ENCODE measurements around the gene CUEDC1.
A peak's percentile ranks its signal among the peaks of the same experiment; 100 is the strongest.

The CUEDC1 gene

DNA sequence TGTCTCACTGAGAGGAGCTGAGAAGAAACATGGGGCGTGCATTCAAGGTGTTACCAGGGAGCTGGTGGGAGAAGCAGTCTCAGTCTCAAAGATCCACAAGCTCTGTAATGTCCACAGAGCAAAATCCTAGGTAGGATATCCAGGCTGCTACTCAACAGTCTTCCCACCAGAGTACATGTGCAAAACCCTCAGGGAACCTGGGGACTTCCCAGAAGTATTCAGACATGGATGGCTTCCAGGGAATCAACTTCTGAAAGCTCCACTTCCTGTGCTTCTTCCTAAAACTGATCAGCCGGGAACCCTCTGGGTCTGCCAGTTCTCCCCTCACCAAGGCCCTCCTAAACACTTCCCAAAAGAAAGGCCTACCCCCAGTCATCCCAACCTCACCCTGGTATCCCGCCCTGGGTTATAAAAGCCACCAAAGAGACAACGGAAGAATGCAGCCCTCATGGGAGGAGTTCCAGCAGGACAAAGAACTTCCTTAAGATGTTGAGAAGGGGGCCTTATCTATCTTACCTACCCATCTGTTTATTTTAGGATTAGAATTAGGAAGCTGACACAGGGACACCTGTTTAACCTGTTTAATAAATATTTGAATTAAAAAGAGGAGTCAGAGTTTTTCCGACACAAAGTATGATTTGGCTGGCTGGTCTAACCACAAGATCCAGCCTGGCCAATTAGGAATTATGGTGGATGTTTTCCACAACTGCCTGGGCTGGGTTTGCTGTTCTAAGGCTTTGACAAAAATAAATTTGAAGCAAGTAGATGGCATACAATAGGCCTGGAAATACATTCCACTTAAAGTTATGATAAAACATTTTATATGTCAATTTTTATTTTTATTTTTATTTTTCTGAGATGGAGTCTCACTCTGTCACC, 37.0 kb downstream of the CUEDC1 start:
- peak; percentile 27 for DNase-seq (ENCODE audit: low read depth)
- no peak overlapping the region for H3K4me3 ChIP-seq (ENCODE audit: low read length)
- TF ChIP-seq, protein P1, sequence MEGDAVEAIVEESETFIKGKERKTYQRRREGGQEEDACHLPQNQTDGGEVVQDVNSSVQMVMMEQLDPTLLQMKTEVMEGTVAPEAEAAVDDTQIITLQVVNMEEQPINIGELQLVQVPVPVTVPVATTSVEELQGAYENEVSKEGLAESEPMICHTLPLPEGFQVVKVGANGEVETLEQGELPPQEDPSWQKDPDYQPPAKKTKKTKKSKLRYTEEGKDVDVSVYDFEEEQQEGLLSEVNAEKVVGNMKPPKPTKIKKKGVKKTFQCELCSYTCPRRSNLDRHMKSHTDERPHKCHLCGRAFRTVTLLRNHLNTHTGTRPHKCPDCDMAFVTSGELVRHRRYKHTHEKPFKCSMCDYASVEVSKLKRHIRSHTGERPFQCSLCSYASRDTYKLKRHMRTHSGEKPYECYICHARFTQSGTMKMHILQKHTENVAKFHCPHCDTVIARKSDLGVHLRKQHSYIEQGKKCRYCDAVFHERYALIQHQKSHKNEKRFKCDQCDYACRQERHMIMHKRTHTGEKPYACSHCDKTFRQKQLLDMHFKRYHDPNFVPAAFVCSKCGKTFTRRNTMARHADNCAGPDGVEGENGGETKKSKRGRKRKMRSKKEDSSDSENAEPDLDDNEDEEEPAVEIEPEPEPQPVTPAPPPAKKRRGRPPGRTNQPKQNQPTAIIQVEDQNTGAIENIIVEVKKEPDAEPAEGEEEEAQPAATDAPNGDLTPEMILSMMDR (IDR thresholded peaks at IDR 0.05; ENCODE audit: insufficient read depth, low read depth, low read length, missing control alignments): no peak

DNA sequence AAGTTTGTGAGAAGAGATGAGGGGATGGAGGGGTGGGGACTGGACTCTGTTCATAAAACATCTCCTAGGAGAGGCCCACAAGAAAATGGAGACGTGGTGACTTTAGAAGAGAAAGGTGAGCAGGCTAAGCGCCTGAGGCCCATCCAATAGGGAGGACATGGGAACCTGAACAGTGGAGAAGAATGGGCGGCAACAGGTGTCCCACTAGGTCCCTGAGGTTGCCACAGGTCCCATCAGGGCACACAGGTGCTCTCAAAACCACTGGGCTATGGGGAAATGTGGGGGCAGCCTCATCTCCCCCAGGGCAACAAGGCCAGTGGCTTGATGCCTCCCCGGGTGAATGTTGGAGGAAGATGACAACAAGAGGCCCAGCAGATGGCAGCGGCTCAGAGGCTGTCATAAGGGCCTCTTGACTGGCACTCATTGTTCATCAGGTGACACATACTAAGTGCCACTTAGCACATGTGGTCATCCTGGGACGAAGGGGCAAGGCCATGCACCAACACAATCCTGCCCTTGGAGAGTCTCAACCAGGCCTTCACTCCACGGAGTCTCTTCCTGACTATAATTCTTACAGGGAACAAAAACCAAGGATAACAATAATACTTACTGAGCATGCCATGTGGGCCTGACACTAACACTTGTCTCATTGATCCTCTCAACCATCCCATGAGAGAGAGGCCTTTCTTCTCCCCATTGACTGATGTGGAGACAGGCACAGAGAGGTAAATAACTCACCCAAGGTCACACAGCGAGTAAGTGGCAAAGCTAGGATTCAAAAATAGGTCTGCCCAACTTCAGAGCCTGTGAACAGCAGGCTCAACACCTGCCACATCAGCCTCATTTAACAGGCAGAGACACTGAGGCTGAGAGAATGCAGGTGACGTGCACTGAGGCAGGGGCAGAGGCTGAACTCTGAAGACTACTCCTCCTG, 38.0 kb downstream of the CUEDC1 start:
- TF ChIP-seq, protein P1 (IDR thresholded peaks at IDR 0.05; ENCODE audit: insufficient read depth, low read depth, low read length, missing control alignments): no peak
- DNase-seq (ENCODE audit: low read depth): no peak
- no peak overlapping the region for H3K4me3 ChIP-seq (ENCODE audit: low read length)

DNA sequence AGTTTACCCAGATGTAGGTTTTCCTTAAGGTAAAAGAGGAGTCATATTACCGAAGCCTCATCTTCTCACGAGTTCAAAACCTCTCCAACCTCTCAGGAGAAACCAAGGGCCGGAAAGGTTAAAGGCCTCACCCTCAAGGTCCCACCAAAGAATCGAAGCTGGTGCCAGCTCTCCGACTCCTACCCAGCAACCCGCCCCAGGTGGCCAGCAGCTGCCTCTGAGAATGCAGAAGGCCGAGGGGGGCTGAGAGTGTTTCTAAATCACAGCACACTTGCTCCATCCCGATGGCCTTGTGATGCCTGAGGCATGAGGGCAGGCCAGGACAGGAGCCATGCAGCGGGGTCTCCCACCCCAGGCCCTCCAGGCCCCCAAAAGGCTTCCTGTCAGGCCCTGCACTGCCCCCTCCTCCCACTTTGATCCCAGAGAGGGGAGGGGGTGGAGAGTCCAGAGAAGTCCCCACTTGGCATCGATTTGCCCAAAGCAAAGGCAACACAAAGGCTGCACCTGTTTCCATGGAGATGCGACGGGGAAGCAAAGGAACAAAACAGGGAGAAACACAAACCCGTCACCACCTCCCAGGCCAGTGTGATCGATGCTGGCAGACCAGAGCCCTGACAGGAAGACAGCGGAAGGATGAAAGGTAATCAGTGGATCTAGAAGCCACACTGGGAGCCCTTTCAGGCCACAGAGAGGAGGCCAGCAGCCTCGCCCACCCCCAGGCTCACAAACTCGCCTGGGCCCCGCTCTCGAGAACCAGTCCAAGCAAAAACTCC, 39.0 kb downstream of the CUEDC1 start:
- TF ChIP-seq, protein P1 (IDR thresholded peaks at IDR 0.05; ENCODE audit: insufficient read depth, low read depth, low read length, missing control alignments): no peak
- DNase-seq (ENCODE audit: low read depth): no peak
- no peak overlapping the region for H3K4me3 ChIP-seq (ENCODE audit: low read length)

DNA sequence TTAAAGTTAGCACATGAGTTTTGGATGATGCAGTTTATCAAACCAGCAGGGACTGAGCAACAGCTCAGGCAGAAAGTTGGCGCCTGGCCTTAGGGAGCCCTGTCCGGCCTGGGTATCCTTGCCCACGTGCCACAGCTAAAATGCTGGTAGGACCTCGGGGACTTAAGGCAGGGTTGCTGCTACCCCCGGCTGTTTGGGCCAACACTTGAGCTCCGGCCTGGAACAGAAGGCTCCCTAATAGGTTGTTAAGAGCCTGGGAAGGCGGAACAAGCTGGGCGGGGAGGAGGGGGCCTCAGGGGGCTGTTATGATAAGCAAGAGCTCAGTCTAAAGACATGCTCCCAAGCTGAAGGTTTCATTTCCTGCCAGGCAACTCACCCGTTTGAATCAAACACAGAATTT, 39.7 kb downstream of the CUEDC1 start:
- no peak overlapping the region for H3K4me3 ChIP-seq (ENCODE audit: low read length)
- TF ChIP-seq, protein P1 (IDR thresholded peaks at IDR 0.05; ENCODE audit: insufficient read depth, low read depth, low read length, missing control alignments): no peak
- no peak for DNase-seq (ENCODE audit: low read depth)

DNA sequence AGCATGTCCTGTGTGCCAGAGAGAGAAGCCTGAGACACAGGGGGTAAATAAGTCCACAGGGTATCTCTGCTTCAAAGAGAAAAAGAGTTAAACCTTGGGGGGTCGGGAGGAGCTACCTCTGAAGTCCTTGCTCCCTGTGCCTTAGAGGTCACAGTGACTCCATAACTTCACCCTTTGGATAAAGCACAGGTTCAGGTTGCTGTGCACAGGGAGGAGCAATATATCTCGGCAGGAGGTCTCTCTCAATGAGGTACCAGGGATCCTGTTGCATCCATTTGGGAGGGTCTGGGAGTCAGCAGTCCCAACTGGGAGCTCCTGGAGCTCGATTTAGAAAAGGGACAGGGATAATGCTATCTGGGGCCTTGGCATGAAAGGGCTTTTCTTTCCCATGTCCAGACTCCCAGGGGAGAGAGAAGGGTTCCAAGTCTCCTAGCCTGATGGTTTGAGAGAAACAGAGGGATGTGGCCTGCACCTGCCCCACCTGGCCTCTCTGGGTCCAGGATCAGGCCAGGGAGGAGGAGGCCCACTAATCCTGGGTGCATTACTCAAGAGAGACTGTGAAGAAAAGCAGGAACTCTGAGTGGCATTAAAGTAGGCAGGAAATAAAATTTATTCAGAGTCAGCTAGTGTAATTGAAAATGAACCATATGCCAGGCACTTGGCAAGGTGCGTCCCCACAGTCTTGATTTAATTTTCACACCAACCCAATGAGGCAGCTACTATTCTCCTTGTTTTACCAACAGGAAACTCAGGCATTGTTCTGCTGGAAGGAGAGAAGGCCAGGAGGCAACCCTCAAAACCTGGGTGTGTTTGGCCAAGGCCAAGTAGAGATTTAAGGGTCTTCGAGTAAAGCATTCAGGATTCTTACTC, 40.7 kb downstream of the CUEDC1 start:
- TF ChIP-seq, protein P1 (IDR thresholded peaks at IDR 0.05; ENCODE audit: insufficient read depth, low read depth, low read length, missing control alignments): no peak
- H3K4me3 ChIP-seq (ENCODE audit: low read length): no peak overlapping the region
- no peak for DNase-seq (ENCODE audit: low read depth)
